Amniotic epithelial cell (primary cell): ENCODE results near the gene CBX7.

ENCODE experiments used
- DNase-seq: peaks from one replicate; pipeline ENCODE4 v3.0.0-alpha.2; 2010; ENCODE audit warnings: low read depth

The CBX7 gene

DNA sequence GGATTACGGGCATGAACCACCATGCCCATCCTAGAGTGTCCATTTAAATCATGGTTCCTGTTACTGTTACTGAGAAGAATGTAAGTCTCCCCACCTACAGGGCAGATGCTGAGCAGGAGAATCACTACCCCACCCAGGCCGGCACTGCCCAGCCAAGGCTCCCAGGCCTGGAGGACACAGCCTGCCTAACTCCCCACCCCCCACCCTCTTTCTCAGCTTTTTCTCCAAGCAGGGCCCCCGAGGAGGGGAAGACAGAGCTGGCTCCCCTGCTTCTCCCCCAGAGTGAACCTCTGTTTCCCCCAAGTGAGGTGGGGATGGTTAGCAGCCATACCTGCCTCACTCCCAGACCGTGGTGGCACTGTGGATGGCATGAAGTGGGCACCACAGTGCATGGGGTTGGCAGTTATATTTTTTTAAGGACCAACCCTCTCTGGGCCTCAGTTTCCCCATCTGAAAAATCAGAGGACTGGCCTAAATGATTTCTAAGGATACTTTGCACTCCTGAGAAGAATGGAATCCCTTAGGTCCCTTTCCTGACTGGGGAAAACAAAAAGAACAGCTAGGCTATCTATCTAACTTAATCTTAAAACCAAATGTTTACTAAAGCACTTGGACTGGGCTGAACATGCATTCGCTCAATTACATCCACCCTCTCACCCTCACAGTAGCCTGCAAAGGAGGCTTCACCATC is 5.0 kb downstream of the CBX7 start:
- DNase-seq, result no peak

DNA sequence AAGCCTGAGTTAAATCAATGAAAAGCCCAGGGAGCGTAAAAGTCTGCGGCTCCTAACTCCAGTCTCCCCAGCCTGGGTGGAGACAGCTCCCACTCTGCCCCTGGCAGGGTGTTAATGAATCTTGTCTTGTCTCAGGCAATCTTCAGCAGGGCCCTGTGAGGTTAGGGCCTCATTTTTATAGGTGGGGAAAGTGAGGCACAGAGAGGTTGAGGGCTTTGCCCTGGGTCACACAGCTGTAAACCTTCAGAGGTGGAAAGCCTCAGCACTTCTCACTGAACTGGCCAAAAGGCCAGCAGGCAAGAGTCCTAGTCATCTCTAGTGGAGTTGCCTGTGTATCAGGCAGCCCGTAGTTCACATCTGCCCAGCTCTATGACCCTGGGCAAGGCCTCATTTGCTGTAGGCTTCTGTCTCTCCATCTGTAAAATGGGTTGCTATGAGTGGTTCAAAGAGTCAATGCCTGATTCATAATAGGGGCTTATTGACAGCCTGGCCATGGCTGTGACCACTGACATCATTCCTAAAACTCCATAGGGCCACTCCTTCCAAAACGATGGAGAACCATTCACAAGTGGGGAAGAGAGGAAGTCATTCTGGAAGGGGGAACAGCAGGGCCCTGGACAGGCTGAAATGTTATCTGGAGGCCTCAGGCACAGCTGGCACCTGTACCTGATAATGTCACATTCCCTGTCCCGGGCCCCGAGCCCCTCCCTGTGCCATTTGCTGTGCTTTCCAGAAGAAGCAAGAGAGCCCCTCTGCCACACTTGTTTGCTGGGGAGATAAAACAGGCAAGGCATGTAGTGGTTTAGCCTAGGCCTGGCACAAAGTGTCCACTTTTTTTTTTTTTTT is 6.0 kb downstream of the CBX7 start:
- DNase-seq, result no peak

DNA sequence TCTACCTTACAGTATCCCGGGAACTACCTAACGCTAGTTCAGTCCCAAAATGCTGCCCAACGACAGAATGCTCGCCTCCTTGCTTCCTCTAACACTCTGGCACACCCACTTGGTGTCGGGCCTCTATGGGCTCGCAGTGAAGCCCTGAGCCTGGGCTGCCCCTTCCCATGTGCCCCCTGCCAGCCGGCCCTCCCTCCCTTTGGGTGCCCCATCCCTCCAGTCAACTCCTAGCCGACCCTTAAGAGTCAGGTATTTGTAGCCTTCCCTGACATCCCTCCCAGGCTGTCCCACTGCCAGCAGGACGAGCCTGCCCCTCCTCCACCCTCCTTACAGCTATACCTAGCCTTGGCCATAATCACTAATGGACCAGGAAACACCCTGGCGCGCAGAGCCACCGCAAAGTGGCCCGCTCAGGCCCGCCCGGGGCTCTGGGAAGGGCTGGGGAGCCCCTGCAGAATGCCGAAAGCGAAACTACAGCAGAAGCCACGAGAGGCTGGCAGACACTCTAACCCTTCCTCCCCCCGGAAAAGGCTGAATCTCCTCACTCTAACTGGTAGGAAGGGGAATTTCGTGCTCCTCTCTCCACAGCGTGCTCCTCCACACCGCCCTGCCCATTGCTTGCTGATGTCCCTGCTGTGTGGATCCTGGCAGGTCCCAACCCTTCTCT is 8.2 kb downstream of the CBX7 start:
- peak; percentile 27 for DNase-seq

DNA sequence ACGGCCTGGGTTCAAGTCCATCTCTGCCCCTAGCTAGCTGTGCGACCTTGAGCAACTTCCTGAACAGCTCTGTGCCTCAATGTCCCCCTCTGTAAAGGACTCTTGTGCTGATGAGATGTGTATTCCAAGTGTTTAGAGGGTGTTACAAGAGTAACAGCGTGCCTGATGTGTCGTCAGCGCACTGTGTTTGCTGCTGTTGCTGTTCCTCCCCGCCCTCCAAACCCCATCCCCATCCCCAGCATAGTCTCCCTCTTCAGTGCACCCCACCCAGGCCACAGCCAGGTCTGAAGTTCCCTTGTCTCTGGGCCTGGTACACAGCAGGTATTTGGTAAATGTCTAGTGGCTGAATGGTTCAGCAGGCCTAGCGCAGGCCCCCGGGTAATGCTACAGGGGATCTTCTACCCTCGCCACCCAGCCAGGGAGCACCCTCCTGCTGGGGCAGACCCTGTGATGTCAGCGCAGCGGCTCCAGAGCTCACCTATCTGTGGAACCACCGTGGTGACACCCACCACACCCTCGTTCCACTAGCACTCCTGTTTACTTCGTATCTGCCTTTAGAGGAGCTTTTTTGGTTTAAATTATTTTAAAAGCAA is 10.3 kb downstream of the CBX7 start:
- DNase-seq, result no peak

DNA sequence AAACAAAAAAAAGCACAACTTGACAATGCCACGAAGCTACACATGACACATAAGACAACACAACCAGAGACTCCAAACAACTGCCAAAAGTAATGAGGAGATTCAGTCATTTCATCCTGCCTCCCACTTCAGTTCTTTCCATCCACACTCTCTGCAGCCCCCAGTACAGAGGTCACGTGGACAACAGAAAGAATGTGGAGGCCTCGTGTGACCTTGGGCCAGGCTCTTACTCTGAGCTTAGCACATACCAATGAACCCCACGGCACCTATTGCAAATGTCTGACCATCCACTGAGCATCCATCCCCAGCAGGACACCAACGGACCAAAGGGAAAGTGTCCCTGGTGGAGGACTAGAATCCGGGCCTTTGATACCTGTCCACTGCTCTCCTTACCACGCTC is 12.5 kb downstream of the CBX7 start:
- no peak for DNase-seq

DNA sequence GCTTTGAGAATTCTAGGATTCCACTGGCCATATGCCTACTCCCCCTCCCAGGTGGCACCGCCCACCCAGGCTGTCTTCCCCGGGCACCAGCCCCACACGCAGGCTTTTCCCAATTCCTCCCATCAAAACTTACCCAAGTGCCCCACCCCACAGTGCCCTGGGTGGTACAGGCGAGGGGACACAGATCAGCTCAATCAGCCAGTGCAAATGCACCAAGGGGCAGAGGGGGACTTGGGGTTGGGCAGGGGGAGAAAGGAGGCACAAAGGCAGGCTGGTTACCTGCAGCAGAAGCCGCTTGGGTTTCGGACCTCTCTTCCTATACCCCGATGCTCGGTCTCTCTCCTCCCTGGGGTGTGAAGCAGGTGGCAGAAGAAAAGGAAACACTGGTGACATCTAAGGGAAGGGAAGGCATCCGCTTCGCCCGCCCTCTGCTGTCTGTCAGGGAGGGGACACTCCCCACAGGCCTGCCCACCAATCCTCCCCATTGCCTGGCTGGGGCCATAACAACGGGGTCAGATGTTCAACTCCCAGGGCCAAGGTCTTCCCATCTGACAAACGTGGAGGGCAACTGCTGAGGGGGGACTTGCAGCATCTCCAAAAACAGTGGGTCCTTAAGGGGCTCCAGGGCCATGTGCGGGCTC is 14.0 kb downstream of the CBX7 start:
- DNase-seq, result no peak

DNA sequence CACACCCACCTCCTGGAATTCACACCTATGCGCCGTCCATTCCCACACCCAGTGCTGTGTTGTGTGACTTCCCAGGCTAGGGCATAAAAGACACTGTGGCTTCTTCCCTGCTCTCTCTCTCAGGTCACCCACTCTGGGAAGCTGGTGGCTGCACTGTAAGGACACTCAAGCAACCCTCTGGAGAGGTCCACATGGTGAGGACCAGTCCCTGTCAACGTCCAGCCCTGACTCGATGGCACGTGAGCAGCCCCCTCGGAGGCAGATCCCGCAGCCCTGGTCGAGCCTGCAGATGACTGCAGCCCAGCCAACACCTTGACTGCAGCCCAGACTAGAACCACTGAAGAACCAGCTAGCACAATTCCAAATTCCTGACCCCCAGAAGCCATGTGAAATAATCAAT is 16.2 kb downstream of the CBX7 start:
- DNase-seq, result no peak

DNA sequence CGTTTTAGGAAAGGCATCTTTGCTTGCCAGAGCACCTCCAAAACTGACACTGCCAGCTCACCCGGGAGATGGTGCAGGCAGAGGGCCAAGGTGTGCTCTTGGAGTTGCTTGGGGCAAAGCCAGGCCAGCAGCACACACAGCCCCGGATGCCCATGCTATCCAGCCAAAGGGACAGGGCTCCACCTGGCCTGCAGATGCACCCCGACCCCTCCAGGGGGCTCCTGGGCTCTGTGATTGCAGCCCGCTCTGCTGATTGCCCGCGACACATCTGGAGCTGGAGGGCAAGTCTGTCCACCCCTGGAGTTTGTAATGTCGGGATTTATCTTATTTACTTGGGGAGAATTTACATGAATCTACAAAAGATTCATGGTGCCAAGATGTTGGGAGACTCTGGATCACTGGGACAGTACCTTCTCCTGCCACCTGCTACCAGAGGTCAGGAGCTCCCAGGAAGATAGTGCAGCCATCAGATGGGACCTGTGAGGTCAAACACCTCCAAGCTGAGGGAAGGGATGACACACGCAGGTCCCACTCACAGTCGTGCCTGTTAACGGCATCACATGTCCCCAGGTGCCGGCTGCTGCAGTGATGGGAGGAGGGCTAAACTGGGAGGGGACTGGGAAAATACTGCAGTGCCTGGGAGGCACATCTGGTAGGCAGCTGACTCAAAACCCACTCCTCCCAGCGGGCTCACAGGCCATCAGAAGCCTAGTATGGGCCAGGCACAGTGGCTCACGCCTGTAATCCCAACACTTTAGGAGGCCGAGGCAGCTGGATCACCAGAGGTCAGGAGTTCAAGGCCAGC is 17.2 kb downstream of the CBX7 start:
- DNase-seq, result peak; percentile 24

DNA sequence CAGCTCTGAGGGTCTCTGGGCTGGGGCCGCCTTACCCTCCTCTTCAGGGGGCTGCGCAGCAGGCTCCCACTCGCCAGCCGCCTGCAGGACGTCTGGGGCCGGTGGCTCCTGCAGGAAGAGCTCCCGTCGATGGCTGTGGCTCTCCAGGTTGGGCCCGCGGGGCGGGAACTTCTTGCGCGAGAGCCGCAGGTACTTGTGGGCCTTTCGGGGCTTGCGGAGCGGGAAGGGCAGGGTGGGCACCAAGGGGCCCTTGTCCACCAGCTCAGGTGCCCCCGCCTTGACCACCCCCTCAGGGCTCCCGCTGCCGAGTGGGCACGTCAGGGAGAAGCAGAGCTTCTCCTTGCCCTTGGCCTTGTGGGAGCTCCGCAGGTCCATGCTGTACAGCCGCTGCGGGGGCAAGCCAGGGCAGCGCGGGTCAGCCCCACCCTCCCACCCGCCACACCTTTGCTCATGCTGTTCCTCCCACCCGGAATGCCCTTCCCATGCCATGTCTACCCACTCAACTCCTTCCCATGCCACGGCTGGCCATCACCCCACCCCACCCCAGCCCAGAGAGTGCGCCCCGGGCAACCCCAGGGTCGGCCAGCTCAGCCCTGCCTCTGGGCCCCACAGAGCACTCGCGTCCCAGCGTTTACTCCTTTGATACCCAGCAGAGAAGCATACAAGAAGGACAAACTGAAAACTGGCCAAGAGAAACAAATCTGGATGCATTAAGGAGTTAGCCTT is 18.0 kb downstream of the CBX7 start:
- no peak for DNase-seq

DNA sequence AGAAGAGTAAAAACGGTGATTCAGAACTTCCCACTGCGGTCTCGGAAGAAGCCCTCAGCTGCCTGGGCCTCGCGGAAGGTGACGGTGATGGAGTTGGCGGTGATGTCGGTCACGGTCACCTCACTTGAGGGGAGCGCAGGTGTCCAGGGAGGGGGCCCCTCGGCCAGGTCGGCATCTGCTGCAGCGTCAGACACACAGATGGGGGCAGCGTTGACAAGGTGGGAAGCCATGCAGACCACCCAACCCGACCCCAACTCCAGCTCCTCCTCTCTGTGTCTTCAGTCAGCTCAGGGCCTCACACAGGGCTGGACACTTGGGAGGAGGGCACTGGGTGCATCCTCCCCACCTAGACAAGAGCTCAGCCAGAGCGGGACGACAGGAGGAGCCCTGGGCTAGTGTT is 18.6 kb downstream of the CBX7 start:
- no peak for DNase-seq

DNA sequence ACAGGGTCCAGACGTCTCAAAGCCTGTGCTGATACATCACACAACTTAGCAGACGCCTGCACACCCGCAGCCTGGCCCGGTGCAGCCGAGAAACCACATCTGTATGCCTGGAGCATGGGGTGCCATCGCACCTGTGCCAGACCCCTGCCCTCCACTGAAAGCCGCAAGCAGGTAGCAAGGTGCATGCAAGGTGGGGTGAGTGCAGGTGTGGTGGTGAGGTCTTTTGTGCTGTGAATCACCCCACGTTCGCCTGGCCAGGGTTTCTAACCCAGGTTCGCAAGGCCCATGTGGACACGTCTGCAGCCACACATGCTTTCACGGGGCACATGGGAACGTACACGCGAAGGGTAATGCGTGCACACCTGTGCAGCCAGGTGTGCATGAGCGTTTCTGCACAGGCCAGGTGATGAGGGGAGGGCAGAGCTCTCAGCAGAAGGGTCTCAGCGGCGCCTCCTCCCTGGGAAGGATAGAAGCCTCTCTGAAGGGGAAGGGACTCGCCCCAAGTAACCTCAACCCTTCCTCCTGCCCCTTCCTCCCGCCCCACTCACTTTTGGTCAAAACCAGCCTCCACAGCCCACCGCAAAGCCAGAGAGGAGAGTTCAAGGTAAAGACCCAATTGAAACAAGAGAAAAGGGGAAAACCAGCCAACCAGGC is 19.5 kb downstream of the CBX7 start:
- DNase-seq, result no peak

DNA sequence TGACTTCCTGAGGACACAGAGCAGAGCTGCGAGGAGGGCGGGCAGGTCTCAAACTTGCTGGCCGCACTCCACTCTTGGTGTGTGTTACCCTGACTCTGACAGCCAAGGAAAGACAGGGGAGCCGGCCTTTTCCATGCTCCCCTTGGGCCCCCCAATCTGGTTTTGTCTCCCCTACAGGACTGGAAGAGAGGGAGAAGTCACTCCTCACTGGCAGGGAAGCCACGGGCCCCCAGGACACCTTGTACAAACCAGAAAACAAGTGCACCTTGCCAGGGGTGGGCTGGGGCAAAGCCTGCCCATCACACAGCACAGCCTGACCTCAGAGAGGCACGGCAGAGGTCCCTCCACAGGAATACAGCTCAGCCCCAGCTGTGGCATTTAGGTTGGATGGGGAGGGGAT is 20.2 kb downstream of the CBX7 start:
- no peak for DNase-seq

DNA sequence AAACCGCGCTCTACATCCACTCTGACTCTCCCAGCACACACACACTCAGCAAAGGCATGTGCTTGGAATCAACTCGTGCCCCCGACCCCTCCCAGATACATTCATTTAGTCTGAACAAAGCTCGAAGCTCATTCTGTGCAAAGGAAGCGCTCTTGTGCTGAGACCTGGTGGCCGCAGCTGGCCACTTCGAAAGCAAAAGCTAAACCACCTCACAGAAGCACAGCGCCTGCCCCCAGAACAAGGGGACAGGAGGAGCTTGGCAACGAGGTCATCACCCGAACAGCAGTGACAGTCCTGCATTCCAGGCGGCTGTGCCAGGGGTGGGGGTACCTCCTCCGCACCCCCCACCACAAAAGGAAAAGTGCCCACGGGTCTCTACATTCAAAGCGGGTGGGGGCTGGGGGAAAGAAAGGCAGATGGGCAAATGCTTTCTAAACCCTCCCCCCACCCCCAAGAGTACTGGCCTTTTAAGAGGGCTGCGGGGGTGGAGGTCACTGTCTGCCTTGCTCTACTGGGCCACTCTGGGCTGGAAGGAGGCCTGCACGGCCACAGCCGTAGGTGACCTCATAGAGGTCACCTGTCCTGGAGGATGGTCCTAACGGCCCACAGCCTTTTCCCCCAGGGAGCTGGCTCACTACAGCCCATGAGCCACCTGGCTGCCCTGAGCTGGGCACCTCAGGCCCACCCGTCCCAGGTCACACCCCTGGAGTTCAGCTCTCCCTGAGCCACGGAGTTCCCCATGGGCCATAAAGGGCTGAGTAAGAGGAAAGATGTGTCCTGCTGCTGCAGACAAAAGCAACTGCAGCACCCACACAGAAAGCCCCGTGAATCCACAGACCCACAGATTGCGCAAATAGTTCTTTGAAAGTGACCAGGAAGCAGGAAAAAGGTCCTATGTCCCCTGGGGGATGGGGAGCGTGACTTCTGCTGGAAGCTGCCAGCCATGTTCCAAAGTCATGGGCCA is 21.3 kb downstream of the CBX7 start:
- no peak for DNase-seq

DNA sequence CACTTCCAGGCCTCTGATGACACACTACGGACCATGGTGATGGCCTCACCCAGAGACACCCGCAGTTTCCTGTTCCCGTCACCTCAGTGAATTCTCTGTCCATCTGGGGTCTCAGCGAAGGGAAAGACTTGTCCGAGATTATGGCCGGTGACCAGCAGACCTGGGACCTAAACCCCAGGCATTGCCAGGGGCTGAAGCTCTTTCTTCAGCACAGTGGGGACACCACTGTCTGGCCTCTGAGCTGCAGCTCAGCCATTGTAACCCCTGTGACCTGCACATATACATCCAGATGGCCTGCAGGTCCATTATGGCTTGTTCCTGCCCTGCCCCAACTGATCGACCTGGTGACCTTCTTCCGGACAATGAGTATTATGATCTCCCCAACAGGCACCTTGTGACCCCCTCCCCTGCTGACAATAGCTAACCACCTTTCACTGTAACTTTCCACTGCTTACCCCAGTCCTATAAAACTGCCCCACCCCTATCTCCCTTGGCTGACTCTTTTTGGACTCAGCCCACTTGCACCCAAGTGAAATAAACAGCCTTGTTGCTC is 22.3 kb downstream of the CBX7 start:
- no peak for DNase-seq

DNA sequence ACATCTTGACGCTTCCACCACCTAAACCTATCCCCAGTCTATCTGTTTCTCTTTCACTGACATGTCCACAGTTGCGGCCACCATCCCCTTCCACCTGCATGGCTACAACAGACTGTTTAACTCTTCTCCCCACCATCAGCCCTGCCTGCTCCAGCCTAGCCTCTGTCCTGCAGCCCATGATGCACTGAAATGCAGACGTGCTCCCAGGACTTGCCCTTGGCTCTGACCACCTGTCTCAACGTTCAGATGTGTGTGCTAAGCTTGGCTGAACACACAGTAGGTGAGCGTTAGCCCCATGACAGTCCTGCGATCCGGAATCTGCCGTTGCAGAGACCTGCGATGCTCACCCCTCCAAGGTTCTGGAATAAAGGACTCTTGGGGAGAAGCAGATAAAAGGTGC is 22.7 kb downstream of the CBX7 start:
- DNase-seq, result no peak

DNA sequence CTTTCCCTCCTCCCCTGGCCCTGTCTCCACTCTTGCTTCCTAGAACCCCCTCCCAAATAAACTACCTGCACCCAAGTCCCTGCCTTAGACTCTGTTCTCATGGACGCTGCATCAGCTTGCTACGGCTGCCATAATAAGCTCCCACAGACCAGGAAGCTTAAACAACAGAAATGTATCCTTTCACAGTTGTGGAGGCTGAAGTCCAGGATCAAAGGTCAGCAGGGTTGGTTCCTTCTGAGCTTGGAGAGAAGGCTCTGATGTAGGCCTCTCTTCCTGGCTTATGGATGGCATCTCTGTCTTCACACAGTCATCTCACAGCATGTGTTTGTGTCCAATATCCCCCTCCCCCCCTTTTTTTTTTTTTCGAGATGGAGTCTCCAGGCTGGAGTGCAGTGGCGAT is 23.4 kb downstream of the CBX7 start:
- DNase-seq, result no peak

DNA sequence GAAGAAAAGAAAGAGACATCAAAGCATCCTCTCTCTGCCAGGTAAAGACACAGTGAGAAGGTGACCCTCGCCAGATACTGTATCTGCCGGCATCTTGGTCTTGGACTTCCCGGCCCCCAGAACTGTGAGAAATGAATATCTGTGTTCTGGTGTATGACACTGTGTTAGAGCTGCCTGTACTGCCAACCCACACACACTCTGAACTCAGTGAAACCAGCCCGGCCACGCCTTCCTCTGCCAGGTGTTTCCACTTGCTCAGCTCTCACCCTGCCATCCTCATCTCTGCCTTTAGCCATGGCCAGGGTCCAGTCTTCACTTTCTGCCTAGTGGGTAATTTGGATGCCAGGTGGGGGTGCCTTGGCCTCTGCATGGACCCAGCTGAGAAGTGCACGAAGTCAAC is 24.0 kb downstream of the CBX7 start:
- DNase-seq, result no peak

DNA sequence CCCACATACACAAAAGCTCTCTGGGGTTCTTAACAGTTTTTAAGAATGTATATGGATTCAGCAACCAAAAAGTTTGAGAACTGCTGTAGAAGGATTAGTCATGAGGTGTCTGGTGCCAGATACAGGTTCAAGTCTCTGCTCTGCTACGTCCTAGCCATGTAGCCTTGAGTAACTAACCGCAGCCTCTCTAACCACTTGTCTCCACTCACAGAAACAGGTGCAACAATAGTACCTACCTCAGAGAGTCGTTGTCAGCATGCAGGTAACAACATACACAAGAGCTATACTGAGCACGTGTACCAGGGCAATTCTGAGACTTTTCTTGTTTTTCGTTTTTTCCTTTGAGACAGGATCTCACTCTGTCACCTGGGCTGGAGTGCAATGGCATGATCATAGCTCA is 26.9 kb downstream of the CBX7 start:
- no peak for DNase-seq
